Lower lobe of right lung (tissue), 2 donors: Measurements from ENCODE around the gene KDM7A. TPM values are rescaled to one million over a fixed set of nuclear protein-coding genes. Genes with fewer than 3 reads are reported as not detected.

Source experiments
- ATAC-seq, 2 donors: fragments of 200-7000 bp; cut with Tn5 transposase; one replicate each; pipeline ENCODE4 v1.9.1; 2020 to 2022; ENCODE audit warnings: mild to moderate bottlenecking in 2 of 2, moderate library complexity in 2 of 2
- DNase-seq: peaks from one replicate; pipeline ENCODE4 v3.0.0-alpha.2; 2020
- H3K27ac ChIP-seq: fragments of 200-600 bp; one replicate; pipeline ENCODE4 v1.8.0; 2022
- H3K27me3 ChIP-seq: fragments of 200-600 bp; one replicate; pipeline ENCODE4 v1.8.0; 2022; ENCODE audit warnings: low read depth
- H3K36me3 ChIP-seq: fragments of 200-600 bp; one replicate; pipeline ENCODE4 v1.8.0; 2022; ENCODE audit warnings: mild to moderate bottlenecking
- H3K4me1 ChIP-seq: fragments of 200-600 bp; one replicate; pipeline ENCODE4 v1.8.0; 2022
- H3K4me3 ChIP-seq: fragments of 200-600 bp; one replicate; pipeline ENCODE4 v1.8.0; 2022; ENCODE audit warnings: mild to moderate bottlenecking
- H3K9me3 ChIP-seq: fragments of 200-600 bp; one replicate; pipeline ENCODE4 v1.8.0; 2022
- CTCF ChIP-seq: fragments of 200-600 bp; IDR thresholded peaks from one replicate; pipeline ENCODE4 v1.8.0; 2022; ENCODE audit warnings: antibody characterized with exemption, mild to moderate bottlenecking
- intact Hi-C: fragments of 100-400 bp; cut with DNase I; formaldehyde crosslinking; loops from one replicate; pipeline ENCODE4 v1.11.0; 2022
- total RNA-seq: library from RNA; stranded (reverse); fragmentation: NEBNext Ultra II Directional; extraction: Animal tissue kit (Norgen Biotek cat#: 25700); gene quantifications from one replicate; pipeline ENCODE4 v1.2.1, GENCODE V29; 2021
- donor health status: DM: no; HTN: yes; CAD: no; lungs with severe emphysema.

The KDM7A gene
- total RNA-seq, 1 donor from 2014 or later: 17.9 TPM

- Histone ChIP-seq H3K27me3 (no peaks in the 10 kb centered on the region), H3K9me3 (no peaks in the 10 kb centered on the region), H3K4me3 (no peak overlapping the region), H3K27ac (peak overlapping the region; percentile 41), H3K36me3 (no peaks in the 10 kb centered on the region), H3K4me1 (peaks cover 24% of the 10 kb centered on the region)
- TF ChIP-seq CTCF: no peak
- DNase-seq (no peak), ATAC-seq (peak; percentile 9 to 22)
- intact Hi-C loops: no loop called here
These were observed 36.9 kb upstream of the KDM7A start for GRCh38 chr7:140213684-140214074.

- Histone ChIP-seq H3K4me1 (peaks cover 24% of the 10 kb centered on the region), H3K27me3 (no peaks in the 10 kb centered on the region), H3K4me3 (no peak overlapping the region), H3K27ac (no peak overlapping the region), H3K9me3 (no peaks in the 10 kb centered on the region), H3K36me3 (no peaks in the 10 kb centered on the region)
- TF ChIP-seq CTCF: no peak
- intact Hi-C loops: no loop called here
- no peak for DNase-seq
- ATAC-seq: no peak
These were observed 35.5 kb upstream of the KDM7A start for GRCh38 chr7:140212100-140212881.

- DNase-seq (no peak), ATAC-seq (no peak)
- H3K4me1 ChIP-seq: peaks cover 24% of the 10 kb centered on the region
- no peaks in the 10 kb centered on the region for H3K27me3 ChIP-seq
- H3K36me3 ChIP-seq: no peaks in the 10 kb centered on the region
- TF ChIP-seq CTCF: no peak
- no peaks in the 10 kb centered on the region for H3K9me3 ChIP-seq
- intact Hi-C loops: no loop called here
- no peak overlapping the region for H3K27ac ChIP-seq
- no peak overlapping the region for H3K4me3 ChIP-seq
These were observed 34.9 kb upstream of the KDM7A start for GRCh38 chr7:140211698-140212097.

- no peak for TF ChIP-seq CTCF
- Histone ChIP-seq H3K9me3 (no peaks in the 10 kb centered on the region), H3K4me3 (no peak overlapping the region), H3K36me3 (no peaks in the 10 kb centered on the region), H3K27me3 (no peaks in the 10 kb centered on the region), H3K27ac (peak overlapping the region; percentile 9), H3K4me1 (peaks cover 24% of the 10 kb centered on the region)
- intact Hi-C loops: no loop called here
- DNase-seq: peak; percentile 61
- peak; percentile 55 to 65 for ATAC-seq
These were observed 33.3 kb upstream of the KDM7A start for GRCh38 chr7:140209866-140210609.

- intact Hi-C loops: no loop called here
- H3K9me3 ChIP-seq: no peaks in the 10 kb centered on the region
- no peak overlapping the region for H3K4me3 ChIP-seq
- DNase-seq: no peak
- TF ChIP-seq CTCF: no peak
- no peaks in the 10 kb centered on the region for H3K36me3 ChIP-seq
- peaks cover 8% of the 10 kb centered on the region for H3K4me1 ChIP-seq
- H3K27me3 ChIP-seq: no peaks in the 10 kb centered on the region
- ATAC-seq: no peak
- H3K27ac ChIP-seq: no peak overlapping the region
These were observed 30.0 kb upstream of the KDM7A start for GRCh38 chr7:140206616-140207389.
